Liver (tissue), 9 donors: ENCODE measurements around the gene GANC. TPM values are rescaled to one million over a fixed set of nuclear protein-coding genes. Genes with fewer than 3 reads are reported as not detected.

Experiments used
- DNase-seq: peaks from one replicate; pipeline ENCODE4 v3.0.0-alpha.2; 2017; ENCODE audit warnings: low spot score
- H3K27ac ChIP-seq, 2 donors: one replicate each; pipeline ENCODE4 v1.7.0; 2013; ENCODE audit warnings: inconsistent platforms in 2 of 2, low read length in 2 of 2, control low read depth in 1 of 2, low read depth in 1 of 2, mild to moderate bottlenecking in 1 of 2
- H3K27me3 ChIP-seq, 4 donors: one replicate each; pipeline versions ENCODE4 v1.6.1 to v1.7.0; 2013; ENCODE audit warnings: low read length in 3 of 4, inconsistent platforms in 1 of 4, mild to moderate bottlenecking in 1 of 4, moderate library complexity in 1 of 4; ENCODE audit not compliant: control insufficient read depth in 4 of 4, insufficient read depth in 4 of 4
- H3K36me3 ChIP-seq, 4 donors: one replicate each; pipeline versions ENCODE4 v1.6.1 to v1.7.0; 2013; ENCODE audit warnings: low read length in 3 of 4, mild to moderate bottlenecking in 3 of 4, low read depth in 1 of 4, moderate library complexity in 1 of 4; ENCODE audit not compliant: control insufficient read depth in 4 of 4, insufficient read depth in 3 of 4
- H3K4me1 ChIP-seq, 4 donors: one replicate each; pipeline versions ENCODE4 v1.6.1 to v1.7.0; 2013; ENCODE audit warnings: low read length in 3 of 4, mild to moderate bottlenecking in 3 of 4, moderate library complexity in 1 of 4; ENCODE audit not compliant: control insufficient read depth in 4 of 4, insufficient read depth in 4 of 4
- H3K4me3 ChIP-seq, 3 donors: one replicate each; pipeline versions ENCODE4 v1.6.1 to v1.7.0; 2013; ENCODE audit warnings: low read length in 3 of 3, control low read depth in 1 of 3, low read depth in 1 of 3, mild to moderate bottlenecking in 1 of 3
- H3K9ac ChIP-seq, 2 donors: one replicate each; pipeline ENCODE4 v1.7.0; 2013; ENCODE audit warnings: low read length in 2 of 2, mild to moderate bottlenecking in 2 of 2, moderate library complexity in 2 of 2, control low read depth in 1 of 2, low read depth in 1 of 2
- H3K9me3 ChIP-seq, 4 donors: one replicate each; pipeline versions ENCODE4 v1.6.1 to v1.7.0; 2013; ENCODE audit warnings: low read length in 3 of 4; ENCODE audit not compliant: control insufficient read depth in 4 of 4
- EGR1 ChIP-seq, 2 donors: IDR thresholded peaks; 2 replicates each; pipeline ENCODE4 v1.6.1; 2016 to 2018; ENCODE audit warnings: antibody characterized with exemption in 2 of 2, low read depth in 2 of 2
- FOXA1 ChIP-seq: IDR thresholded peaks from 2 replicates; pipeline ENCODE4 v1.6.1; 2016; ENCODE audit warnings: antibody characterized with exemption
- FOXA2 ChIP-seq: IDR thresholded peaks from 2 replicates; pipeline ENCODE4 v1.6.1; 2016; ENCODE audit warnings: antibody characterized with exemption
- GABPA ChIP-seq, 2 donors: IDR thresholded peaks in 1 of 2; conservative IDR thresholded peaks in 1 of 2; 2 replicates each; pipeline ENCODE4 v1.6.1; 2016; ENCODE audit warnings: antibody characterized with exemption in 2 of 2, mild to moderate bottlenecking in 1 of 2, moderate library complexity in 1 of 2
- HNF4A ChIP-seq, 2 donors: conservative IDR thresholded peaks; 2 replicates each; pipeline ENCODE4 v1.6.1; 2016; ENCODE audit warnings: antibody characterized with exemption in 2 of 2, mild to moderate bottlenecking in 2 of 2
- HNF4G ChIP-seq: IDR thresholded peaks from 2 replicates; pipeline ENCODE4 v1.6.1; 2016; ENCODE audit warnings: antibody characterized with exemption
- JUND ChIP-seq, 2 donors: IDR thresholded peaks; 2 replicates each; pipeline ENCODE4 v1.6.1; 2016; ENCODE audit warnings: antibody characterized with exemption in 2 of 2
- NR2F2 ChIP-seq: IDR thresholded peaks from 2 replicates; pipeline ENCODE4 v1.6.1; 2016; ENCODE audit warnings: antibody characterized with exemption
- RAD21 ChIP-seq, 2 donors: IDR thresholded peaks; 2 replicates each; pipeline ENCODE4 v1.6.1; 2016; ENCODE audit warnings: antibody characterized with exemption in 2 of 2, mild to moderate bottlenecking in 2 of 2
- REST ChIP-seq: IDR thresholded peaks from 2 replicates; pipeline ENCODE4 v1.6.1; 2016; ENCODE audit warnings: antibody characterized with exemption, mild to moderate bottlenecking
- RXRA ChIP-seq, 2 donors: IDR thresholded peaks; 2 replicates each; pipeline ENCODE4 v1.6.1; 2017 to 2018; ENCODE audit warnings: antibody characterized with exemption in 2 of 2, mild to moderate bottlenecking in 1 of 2
- SP1 ChIP-seq: IDR thresholded peaks from 2 replicates; pipeline ENCODE4 v1.6.1; 2018; ENCODE audit warnings: antibody characterized with exemption, mild to moderate bottlenecking
- TAF1 ChIP-seq: conservative IDR thresholded peaks from 2 replicates; pipeline ENCODE4 v1.6.1; 2016; ENCODE audit warnings: antibody characterized with exemption, mild to moderate bottlenecking
- YY1 ChIP-seq: IDR thresholded peaks from 2 replicates; pipeline ENCODE4 v1.6.1; 2016; ENCODE audit warnings: antibody characterized with exemption, mild to moderate bottlenecking
- WGBS: extraction: QIAGEN DNeasy Blood & Tissue Kit; methylation state at CpG from one replicate; pipeline ENCODE4 v1.1.7; 2013; 5-methylcytosine and 5-hydroxymethylcytosine counted together
- polyA plus RNA-seq, 2 donors: library from polyadenylated mRNA; stranded (reverse) in 1 of 2; unstranded in 1 of 2; fragments of 200-250 nt in 1 of 2; fragments of >200 nt in 1 of 2; fragmentation: Nextera tagmentation in 1 of 2; extraction: Ambion mirVana in 1 of 2; gene quantifications; one replicate each; pipeline versions ENCODE4 v1.2.1 to v1.2.3, GENCODE V29; 2013 to 2015
- total RNA-seq, 2 donors: library from RNA; depleted of rRNA; stranded (reverse); fragments of >200 nt; gene quantifications; one replicate each; pipeline ENCODE4 v1.2.3, GENCODE V29; 2014
- TF ChIP-seq, protein P1 (sequence below): IDR thresholded peaks from 2 replicates; pipeline ENCODE4 v1.6.1; 2016; ENCODE audit warnings: antibody characterized with exemption
- TF ChIP-seq, protein P2 (sequence below): IDR thresholded peaks from 2 replicates; pipeline ENCODE4 v1.6.1; 2016; ENCODE audit warnings: antibody characterized with exemption
- TF ChIP-seq, protein P3 (sequence below): IDR thresholded peaks from 2 replicates; pipeline ENCODE4 v1.6.1; 2016; ENCODE audit warnings: antibody characterized with exemption
- TF ChIP-seq, protein P4 (sequence below): fragments of 150-350 bp; IDR thresholded peaks from 2 replicates; pipeline ENCODE4 v1.5.1; 2017; ENCODE audit warnings: improper control_type of control experiment, low read depth, low read length; ENCODE audit not compliant: missing input control
- donor health status: healthy.
- donor health status: healthy.
- donor health status: healthy.
- donor health status: healthy.
- donor health status: healthy.

GANC gene
- total and polyA plus RNA-seq, 4 donors: 4.8 to 28.9 (median 10.9) TPM

- Histone ChIP-seq H3K9me3 (peaks cover 0 to 6% (median 1%) of the 10 kb centered on the region in 4 donors), H3K36me3 (peaks cover 0 to 2% (median 0%) of the 10 kb centered on the region in 4 donors), H3K27ac (no peak overlapping the region), H3K27me3 (no peaks in the 10 kb centered on the region), H3K9ac (no peak overlapping the region), H3K4me3 (no peak overlapping the region), H3K4me1 (no peaks in the 10 kb centered on the region)
- TF ChIP-seq FOXA1 (no peak), EGR1 (IDR thresholded peaks at IDR 0.05; ENCODE audit: low read depth in 2 of 2) (no peak), TAF1 (no peak), REST (no peak), GABPA (IDR thresholded peaks at IDR 0.05 in 1 of 2, conservative IDR thresholded peaks at IDR 0.05 in 1 of 2) (no peak)
- TF ChIP-seq, protein P1, sequence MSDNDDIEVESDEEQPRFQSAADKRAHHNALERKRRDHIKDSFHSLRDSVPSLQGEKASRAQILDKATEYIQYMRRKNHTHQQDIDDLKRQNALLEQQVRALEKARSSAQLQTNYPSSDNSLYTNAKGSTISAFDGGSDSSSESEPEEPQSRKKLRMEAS: no peak
- 85% methylated on average over 8 of the region's 8 CpGs for WGBS
- no peak for DNase-seq
Measured at GRCh38 chr15:42378011-42378410, 105.0 kb downstream of the GANC start.

DNA sequence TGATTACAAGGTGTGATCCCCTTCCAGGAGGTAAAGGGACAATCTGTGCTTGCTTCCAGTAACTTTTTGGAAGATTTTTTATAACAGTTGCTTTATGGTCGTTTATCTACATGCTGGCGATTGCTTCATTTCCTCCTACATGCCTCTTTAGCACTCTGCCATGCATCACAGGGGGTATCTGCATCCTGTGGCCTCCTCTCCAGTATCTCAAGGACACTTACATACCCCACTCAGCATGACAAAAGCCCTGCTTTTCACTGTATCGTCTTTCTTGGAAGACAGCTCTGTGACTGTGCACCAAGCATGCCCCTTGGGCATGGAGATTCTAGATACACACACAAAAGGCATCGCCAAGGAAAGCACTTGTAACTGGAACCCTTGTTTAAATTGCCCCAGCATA is 111.6 kb downstream of the GANC start:
- Histone ChIP-seq H3K4me3 (no peak overlapping the region), H3K27me3 (no peaks in the 10 kb centered on the region), H3K27ac (no peak overlapping the region), H3K4me1 (no peaks in the 10 kb centered on the region), H3K36me3 (peaks cover 0 to 15% (median 6%) of the 10 kb centered on the region in 4 donors), H3K9me3 (no peaks in the 10 kb centered on the region), H3K9ac (no peak overlapping the region)
- 71% methylated on average over 4 of the region's 4 CpGs for WGBS
- no peak for DNase-seq
- TF ChIP-seq, protein P2, sequence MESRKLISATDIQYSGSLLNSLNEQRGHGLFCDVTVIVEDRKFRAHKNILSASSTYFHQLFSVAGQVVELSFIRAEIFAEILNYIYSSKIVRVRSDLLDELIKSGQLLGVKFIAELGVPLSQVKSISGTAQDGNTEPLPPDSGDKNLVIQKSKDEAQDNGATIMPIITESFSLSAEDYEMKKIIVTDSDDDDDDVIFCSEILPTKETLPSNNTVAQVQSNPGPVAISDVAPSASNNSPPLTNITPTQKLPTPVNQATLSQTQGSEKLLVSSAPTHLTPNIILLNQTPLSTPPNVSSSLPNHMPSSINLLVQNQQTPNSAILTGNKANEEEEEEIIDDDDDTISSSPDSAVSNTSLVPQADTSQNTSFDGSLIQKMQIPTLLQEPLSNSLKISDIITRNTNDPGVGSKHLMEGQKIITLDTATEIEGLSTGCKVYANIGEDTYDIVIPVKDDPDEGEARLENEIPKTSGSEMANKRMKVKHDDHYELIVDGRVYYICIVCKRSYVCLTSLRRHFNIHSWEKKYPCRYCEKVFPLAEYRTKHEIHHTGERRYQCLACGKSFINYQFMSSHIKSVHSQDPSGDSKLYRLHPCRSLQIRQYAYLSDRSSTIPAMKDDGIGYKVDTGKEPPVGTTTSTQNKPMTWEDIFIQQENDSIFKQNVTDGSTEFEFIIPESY: no peak
- TF ChIP-seq FOXA1 (no peak), GABPA (IDR thresholded peaks at IDR 0.05 in 1 of 2, conservative IDR thresholded peaks at IDR 0.05 in 1 of 2) (no peak), YY1 (no peak), FOXA2 (no peak), JUND (IDR thresholded peaks at IDR 0.05) (no peak), HNF4A (conservative IDR thresholded peaks at IDR 0.05) (no peak), RXRA (IDR thresholded peaks at IDR 0.05) (no peak), NR2F2 (no peak), RAD21 (IDR thresholded peaks at IDR 0.05) (no peak), SP1 (no peak), REST (no peak), EGR1 (IDR thresholded peaks at IDR 0.05; ENCODE audit: low read depth in 2 of 2) (no peak), HNF4G (no peak)
- TF ChIP-seq, protein P3, sequence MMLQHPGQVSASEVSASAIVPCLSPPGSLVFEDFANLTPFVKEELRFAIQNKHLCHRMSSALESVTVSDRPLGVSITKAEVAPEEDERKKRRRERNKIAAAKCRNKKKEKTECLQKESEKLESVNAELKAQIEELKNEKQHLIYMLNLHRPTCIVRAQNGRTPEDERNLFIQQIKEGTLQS: no peak
- TF ChIP-seq, protein P4, sequence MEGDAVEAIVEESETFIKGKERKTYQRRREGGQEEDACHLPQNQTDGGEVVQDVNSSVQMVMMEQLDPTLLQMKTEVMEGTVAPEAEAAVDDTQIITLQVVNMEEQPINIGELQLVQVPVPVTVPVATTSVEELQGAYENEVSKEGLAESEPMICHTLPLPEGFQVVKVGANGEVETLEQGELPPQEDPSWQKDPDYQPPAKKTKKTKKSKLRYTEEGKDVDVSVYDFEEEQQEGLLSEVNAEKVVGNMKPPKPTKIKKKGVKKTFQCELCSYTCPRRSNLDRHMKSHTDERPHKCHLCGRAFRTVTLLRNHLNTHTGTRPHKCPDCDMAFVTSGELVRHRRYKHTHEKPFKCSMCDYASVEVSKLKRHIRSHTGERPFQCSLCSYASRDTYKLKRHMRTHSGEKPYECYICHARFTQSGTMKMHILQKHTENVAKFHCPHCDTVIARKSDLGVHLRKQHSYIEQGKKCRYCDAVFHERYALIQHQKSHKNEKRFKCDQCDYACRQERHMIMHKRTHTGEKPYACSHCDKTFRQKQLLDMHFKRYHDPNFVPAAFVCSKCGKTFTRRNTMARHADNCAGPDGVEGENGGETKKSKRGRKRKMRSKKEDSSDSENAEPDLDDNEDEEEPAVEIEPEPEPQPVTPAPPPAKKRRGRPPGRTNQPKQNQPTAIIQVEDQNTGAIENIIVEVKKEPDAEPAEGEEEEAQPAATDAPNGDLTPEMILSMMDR: no peak
- TF ChIP-seq, protein P1: no peak
